SK-MEL-5 (cell line): ENCODE results near the gene TMEM129. TPM values are rescaled to one million over a fixed set of nuclear protein-coding genes. Genes with fewer than 3 reads are reported as not detected.

Experiments
- DNase-seq: peaks from one replicate; pipeline ENCODE4 v3.0.0-alpha.2; 2016; ENCODE audit warnings: low read depth, low spot score
- in situ Hi-C: cut with HindIII; loops from 2 replicates; pipeline ENCODE4 v1.10.0; 2016; ENCODE audit warnings: low sequenced_read_pairs, high pct_unique_total_duplicates, low pct_unique_long_range_greater_than_20kb
- polyA plus RNA-seq, 2 experiments: library from polyadenylated mRNA; depleted of rRNA; stranded (reverse); fragments of >200 nt; gene quantifications; 2 replicates each; pipeline ENCODE4 v1.2.3, GENCODE V29; 2015
- total RNA-seq: library from RNA; depleted of rRNA; stranded (reverse); fragments of >200 nt; shearing (Covaris generic); gene quantifications from 2 replicates; pipeline ENCODE4 v1.2.3, GENCODE V29; 2014; rRNA removed

TMEM129 gene
- total RNA-seq: 27.1 and 27.2 TPM in 2 replicates
- polyA plus RNA-seq (2015; cell fraction: cytosol; rRNA removed): 61.8 and 63.7 TPM in 2 replicates
- polyA plus RNA-seq (2015; cell fraction: nucleus; rRNA removed): 66.6 and 98.2 TPM in 2 replicates

- in situ Hi-C loops: no loop called here
- peak; percentile 85 for DNase-seq
Observed at GRCh38 chr4:1721003-1721665, at the start of gene TMEM129, which contains the start of gene TACC3. TMEM129 (minus strand) TSS chr4:1721323; CDS start chr4:1720837, 486 bp downstream. TACC3 (plus strand) TSS chr4:1721521; CDS start chr4:1723422, 1,901 bp downstream.

GRCh38 chr4:1770791-1771231, 49.7 kb upstream of the TMEM129 start:
- DNase-seq: no peak
- in situ Hi-C loops: no loop called here

DNA sequence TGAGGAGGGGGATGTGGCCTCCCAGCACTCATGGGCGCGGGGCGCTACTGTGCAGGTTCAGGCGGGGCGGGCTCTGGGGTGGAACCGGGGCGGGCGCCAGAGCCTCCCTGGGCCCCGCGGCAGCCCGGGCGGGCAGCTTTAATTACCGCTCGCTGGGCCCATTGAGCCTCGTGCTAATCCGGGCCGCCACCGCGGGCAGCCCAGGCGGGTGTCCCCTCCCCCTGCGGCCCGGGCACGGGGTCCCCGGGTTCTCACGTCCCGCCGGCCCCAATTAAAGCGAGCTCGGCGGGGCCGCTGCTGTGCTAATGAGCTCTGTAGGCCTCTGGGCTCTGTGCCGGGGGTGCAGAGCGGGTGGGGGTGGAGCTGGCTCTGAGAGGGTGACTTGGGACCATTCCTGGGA, 49.1 kb upstream of the TMEM129 start:
- in situ Hi-C loops: no loop called here
- no peak for DNase-seq

GRCh38 chr4:1769692-1770091, 48.6 kb upstream of the TMEM129 start:
- in situ Hi-C loops: no loop called here
- DNase-seq: no peak

- in situ Hi-C loops: no loop called here
- DNase-seq: no peak
Observed at GRCh38 chr4:1768367-1769034, 47.4 kb upstream of the TMEM129 start.

GRCh38 chr4:1767770-1768366, 46.7 kb upstream of the TMEM129 start:
- in situ Hi-C loops: no loop called here
- peak; percentile 44 for DNase-seq

DNA sequence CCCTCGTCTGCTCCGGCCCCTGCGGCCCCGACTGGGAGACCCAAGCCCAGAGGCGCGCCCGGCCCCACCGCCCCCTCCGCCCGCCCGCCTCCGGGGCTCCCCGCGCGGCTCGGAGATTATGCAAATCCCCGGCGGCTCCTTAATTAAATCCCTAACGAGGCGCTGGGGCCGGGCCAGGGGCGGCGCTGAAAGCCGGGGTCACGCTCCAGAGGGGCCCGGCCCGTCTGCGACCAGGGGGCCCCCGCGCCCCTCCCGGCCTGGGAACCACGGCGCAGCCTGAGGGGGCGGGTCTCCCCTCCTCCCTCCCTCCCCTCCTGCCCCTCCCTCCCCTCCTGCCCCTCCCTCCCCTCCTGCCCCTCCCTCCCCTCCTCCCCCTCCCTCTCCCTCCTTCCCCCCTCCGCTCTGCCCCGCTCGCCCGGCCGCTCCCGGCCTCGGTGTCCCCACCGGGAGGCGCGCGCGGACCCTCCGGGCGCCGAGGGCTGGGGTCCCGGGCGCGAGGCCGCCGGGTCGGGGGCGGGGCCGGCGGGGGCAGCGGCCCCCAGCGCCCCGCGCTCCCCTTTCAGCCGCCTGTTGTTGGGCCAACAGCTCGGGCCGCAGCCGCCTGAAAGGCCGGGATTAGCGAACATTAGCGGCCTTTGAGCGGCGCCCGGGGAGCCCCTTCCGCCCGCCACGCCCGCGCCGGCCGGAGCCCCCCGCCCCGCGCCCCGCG, 46.1 kb upstream of the TMEM129 start:
- in situ Hi-C loops: no loop called here
- no peak for DNase-seq

- DNase-seq: no peak
- in situ Hi-C loops: no loop called here
Observed at GRCh38 chr4:1766106-1767060, 45.3 kb upstream of the TMEM129 start.

- in situ Hi-C loops: no loop called here
- DNase-seq: no peak
Observed at GRCh38 chr4:1765409-1766072, 44.4 kb upstream of the TMEM129 start.

GRCh38 chr4:1764670-1765069, 43.5 kb upstream of the TMEM129 start:
- DNase-seq: no peak
- in situ Hi-C loops: no loop called here

DNA sequence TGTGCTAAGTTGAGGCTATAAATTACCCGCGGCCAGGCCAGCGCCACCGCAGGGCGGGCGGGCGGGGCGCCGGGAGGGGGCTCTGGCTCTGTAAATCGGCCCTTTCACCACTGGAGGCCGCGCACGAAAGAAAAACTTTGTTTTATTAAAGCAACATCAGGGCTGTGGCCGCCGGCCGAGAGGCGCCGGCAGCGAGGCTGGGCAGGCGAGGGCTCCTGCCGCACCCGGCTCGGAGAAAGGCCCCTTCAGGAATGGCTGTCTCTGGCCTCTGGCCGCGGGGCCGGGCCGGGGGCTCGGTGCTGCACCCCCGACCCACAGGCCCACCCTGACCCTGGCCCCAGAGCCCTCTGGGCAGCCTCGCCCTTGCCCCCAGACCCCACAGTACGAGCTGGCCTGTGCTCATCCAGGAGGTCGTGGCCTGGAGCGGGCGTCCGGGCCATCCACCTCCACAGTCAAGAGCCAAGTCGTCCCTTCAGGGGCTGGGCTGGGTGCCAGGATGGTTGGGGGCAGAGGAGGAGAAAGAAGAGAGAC, 42.5 kb upstream of the TMEM129 start:
- in situ Hi-C loops: no loop called here
- peak; percentile 74 for DNase-seq

DNA sequence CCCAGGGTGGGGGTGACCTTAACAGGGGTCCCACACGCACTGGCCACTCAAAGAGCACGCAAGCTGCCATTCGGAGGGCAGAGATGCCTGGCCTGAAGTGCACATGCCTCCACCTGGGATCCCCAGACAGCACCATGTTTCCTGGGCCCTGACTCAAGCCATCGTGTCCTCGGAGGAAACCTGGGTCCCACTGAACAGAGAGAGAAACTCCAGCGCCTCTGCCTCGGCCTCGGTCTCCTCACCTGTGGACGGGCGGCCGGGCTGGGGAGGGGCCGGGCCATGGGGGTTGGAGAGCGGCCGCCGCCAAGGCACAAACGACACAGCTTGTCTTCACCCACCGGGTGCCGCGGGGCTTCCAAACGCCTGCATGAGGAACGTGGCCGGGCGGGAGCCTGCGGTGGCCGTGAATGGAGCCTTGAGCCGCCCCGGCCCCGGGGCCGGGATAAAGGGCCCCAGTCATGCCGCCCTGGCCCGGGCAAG, 42.0 kb upstream of the TMEM129 start:
- in situ Hi-C loops: no loop called here

DNA sequence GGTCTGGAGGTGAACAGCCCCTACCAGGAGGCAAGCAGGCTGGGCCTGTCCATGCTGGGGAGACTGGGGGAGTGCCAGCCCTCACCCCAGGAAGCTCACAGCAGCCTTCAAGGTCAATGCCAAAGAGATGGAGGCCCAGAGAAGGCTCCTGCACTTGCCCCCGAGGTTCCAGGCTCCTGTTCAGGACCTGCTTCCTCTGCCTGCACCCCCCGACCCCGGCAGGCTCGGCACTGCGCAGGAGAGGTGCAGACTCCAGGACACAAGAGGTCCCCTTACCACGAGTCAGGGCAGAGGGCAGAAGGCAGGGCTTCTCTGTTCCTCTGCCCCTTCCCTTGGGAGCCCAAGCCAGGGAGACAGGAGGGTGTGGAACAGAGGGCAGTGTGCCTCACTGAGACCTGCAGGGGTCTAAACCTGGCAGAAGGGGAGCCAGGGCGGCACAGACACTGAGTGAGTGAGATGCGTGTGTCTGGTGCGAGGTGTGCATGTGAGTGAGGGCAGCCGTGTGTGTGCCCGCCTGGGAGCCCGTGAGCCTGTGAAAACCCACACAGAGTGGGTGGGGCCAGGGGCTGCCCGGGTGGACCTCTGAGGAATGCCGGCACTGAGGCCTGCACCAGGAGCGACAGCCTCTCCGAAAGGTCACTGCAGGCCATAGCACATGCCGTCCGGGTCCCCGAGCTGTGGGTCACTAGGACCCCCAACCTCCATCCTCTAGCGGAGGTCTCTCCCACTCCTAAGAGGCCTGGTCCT, 41.3 kb upstream of the TMEM129 start:
- DNase-seq: no peak
- in situ Hi-C loops: no loop called here

More for the DNA sequence above, 42.0 kb upstream of the TMEM129 start:
- DNase-seq: no peak

DNA sequence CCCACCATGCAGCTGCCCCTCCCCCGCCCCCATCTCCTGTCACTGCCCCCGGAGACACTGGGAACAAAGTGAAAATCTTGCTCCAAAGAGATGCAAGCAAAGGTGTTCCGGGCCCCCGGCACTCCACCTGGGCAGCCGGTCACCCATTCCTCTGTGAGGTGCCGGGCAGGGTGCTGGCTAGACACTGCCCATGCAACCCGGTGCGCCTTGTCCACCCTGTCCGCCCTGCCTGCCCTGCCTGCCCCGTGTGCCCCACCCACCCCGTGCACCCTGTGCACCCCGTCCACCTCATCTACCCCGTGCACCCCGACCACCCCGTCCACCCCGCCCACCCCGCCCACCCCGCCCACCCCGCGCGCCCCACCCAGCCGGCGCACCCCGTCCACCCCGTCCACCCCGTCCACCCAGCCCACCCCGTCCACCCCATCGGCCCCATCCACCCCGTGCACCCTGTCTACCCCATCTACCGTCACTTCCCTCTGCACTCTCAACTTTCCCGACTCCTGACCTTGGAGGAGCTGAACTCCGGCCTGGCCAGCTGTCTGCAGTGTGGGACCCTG, 40.1 kb upstream of the TMEM129 start:
- in situ Hi-C loops: no loop called here
- no peak for DNase-seq

DNA sequence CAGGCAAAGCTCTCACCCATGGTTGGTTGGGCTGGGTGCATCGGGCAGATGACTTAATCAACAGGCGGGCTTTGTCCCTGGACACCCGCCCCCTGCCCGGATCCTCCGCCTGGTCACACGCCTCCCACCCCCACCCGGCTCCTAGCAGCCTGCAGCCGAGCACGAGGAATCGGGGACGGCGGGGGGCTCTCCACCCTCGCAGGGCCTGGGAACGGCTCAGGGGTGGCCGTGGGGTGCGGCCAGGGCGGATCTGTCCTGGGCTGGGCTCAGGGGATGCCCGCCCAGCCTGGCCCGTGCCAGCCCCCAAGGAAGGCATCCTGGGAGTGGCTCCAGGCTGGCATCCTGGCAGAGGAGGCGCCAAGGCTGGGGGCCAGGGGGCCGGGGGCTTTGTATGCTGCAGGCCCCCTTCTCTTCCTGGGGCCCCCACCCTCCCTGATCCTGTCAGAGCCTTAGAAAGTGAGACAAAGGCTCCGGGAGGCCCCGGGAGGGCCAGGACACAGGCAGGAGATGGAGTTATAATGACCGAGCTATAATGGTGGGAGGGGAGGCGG, 39.5 kb upstream of the TMEM129 start:
- DNase-seq: peak; percentile 23
- in situ Hi-C loops: no loop called here
